CD4-positive, alpha-beta memory T cell (primary cell): ENCODE measurements around the gene IRGQ. TPM values are rescaled to one million over a fixed set of nuclear protein-coding genes. Genes with fewer than 3 reads are reported as not detected.
A peak's percentile ranks its signal among the peaks of the same experiment; 100 is the strongest.

Source experiments
- CTCF ChIA-PET: fragments of 350-600 bp; sonication (Branson Sonifier 250); formaldehyde crosslinking; loops from one replicate; lab custom pipeline; 2021; ENCODE audit warnings: inconsistent platforms; ENCODE audit not compliant: partially characterized antibody; lab: Charles Lee
- POLR2A ChIA-PET: fragments of 350-600 bp; sonication (Branson Sonifier 250); formaldehyde crosslinking; loops from one replicate; lab custom pipeline; 2021; ENCODE audit not compliant: partially characterized antibody; lab: Charles Lee
- DNase-seq, 5 donors: peaks; one replicate each; pipeline versions ENCODE4 v3.0.0 to v3.0.0-alpha.2; 2020 to 2022; ENCODE audit warnings: mixed read lengths in 1 of 5
- H3K27ac ChIP-seq: one replicate; pipeline ENCODE4 v1.7.0; 2013; ENCODE audit warnings: low read depth, low read length
- H3K27me3 ChIP-seq: 2 replicates; pipeline ENCODE4 v1.7.0; 2013; ENCODE audit warnings: mild to moderate bottlenecking, low read length, moderate library complexity; ENCODE audit not compliant: insufficient read depth
- H3K36me3 ChIP-seq: 2 replicates; pipeline ENCODE4 v1.7.0; 2013; ENCODE audit warnings: mild to moderate bottlenecking, low read length, moderate library complexity; ENCODE audit not compliant: insufficient read depth
- H3K4me1 ChIP-seq: 2 replicates; pipeline ENCODE4 v1.7.0; 2013; ENCODE audit warnings: mild to moderate bottlenecking, low read length, moderate library complexity; ENCODE audit not compliant: insufficient read depth
- H3K4me3 ChIP-seq, 2 donors: one replicate each; pipeline ENCODE4 v1.7.0; 2013; ENCODE audit warnings: low read length in 2 of 2, mild to moderate bottlenecking in 1 of 2
- H3K9me3 ChIP-seq, 2 donors: one replicate each; pipeline ENCODE4 v1.7.0; 2013; ENCODE audit warnings: low read length in 2 of 2, control low read depth in 1 of 2; ENCODE audit not compliant: control insufficient read depth in 1 of 2
- H3K27ac Mint-ChIP-seq, 7 donors: one replicate each; pipeline ENCODE4 v1.8.0; 2020 to 2021; ENCODE audit warnings: mixed read lengths in 7 of 7, mild to moderate bottlenecking in 6 of 7, inconsistent platforms in 3 of 7, moderate library complexity in 3 of 7
- H3K27me3 Mint-ChIP-seq, 2 donors: one replicate each; pipeline ENCODE4 v1.8.0; 2020 to 2021; ENCODE audit warnings: mixed read lengths in 2 of 2
- H3K36me3 Mint-ChIP-seq, 2 donors: one replicate each; pipeline ENCODE4 v1.8.0; 2020 to 2021; ENCODE audit warnings: mixed read lengths in 2 of 2, inconsistent platforms in 1 of 2, mild to moderate bottlenecking in 1 of 2
- H3K4me1 Mint-ChIP-seq, 4 donors: one replicate each; pipeline ENCODE4 v1.8.0; 2020 to 2021; ENCODE audit warnings: mixed read lengths in 4 of 4, mild to moderate bottlenecking in 1 of 4
- H3K4me3 Mint-ChIP-seq, 8 donors: one replicate each; pipeline ENCODE4 v1.8.0; 2020 to 2021; ENCODE audit warnings: mixed read lengths in 8 of 8, mild to moderate bottlenecking in 7 of 8, moderate library complexity in 6 of 8, inconsistent platforms in 3 of 8
- H3K9me3 Mint-ChIP-seq, 8 donors: one replicate each; pipeline ENCODE4 v1.8.0; 2020 to 2021; ENCODE audit warnings: mixed read lengths in 8 of 8, mild to moderate bottlenecking in 5 of 8, inconsistent platforms in 3 of 8, moderate library complexity in 1 of 8
- intact Hi-C: fragments of 100-400 bp; cut with micrococcal nuclease; formaldehyde crosslinking; loops from one replicate; pipeline ENCODE4 v1.15.1; 2023
- polyA plus RNA-seq, 2 donors: library from polyadenylated mRNA; unstranded; fragments of 300-500 nt; fragmentation: Illumina TruSeq; gene quantifications; one replicate each; pipeline ENCODE4 v1.2.3, GENCODE V29; 2021
- total RNA-seq, 2 experiments: library from RNA; stranded (reverse); gene quantifications; one replicate each; pipeline ENCODE4 v1.2.3, GENCODE V29; 2021

Gene IRGQ
- total and polyA plus RNA-seq, 4 experiments from 2014 or later, result 0.37 to 17.9 (median 9.4) TPM

DNA sequence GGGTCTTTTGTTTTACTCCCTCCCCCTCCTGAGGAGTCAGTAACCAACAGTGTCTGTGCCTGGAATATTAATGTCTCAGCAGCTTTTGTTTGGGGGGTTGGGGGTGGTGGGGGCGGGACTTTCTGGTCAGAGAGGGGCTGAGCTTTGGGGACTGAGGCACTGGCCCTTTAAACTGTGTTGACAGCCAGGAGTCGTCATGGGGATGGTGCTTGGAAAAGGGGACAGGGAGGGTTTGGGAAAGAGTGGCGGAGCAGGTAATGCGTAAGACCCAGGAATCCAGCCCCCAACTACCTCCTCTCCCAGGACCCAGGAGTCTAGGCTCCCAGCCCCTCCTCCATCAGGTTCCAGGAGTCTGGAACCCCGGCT lies 38.6 kb upstream of the IRGQ start:
- H3K9me3 ChIP-seq, result no peaks in the 10 kb centered on the region
- H3K27ac ChIP-seq, result no peak overlapping the region
- H3K9me3 Mint-ChIP-seq, result no peaks in the 10 kb centered on the region
- peaks cover 4 to 7% (median 4%) of the 10 kb centered on the region in 4 donors for H3K4me1 Mint-ChIP-seq
- peaks cover 13% of the 10 kb centered on the region for H3K27me3 ChIP-seq
- ChIA-PET CTCF (interaction anchor here (1.4 kb wide), 1 partner anchor 80 kb away, joined by 3 read pairs; no protein-coding TSS in a partner anchor), POLR2A (no interaction called here)
- H3K27ac Mint-ChIP-seq, result no peak overlapping the region
- no peaks in the 10 kb centered on the region for H3K36me3 ChIP-seq
- H3K27me3 Mint-ChIP-seq, result peaks cover 16 to 17% of the 10 kb centered on the region in 2 donors
- H3K4me3 Mint-ChIP-seq, result no peak overlapping the region
- no peak overlapping the region for H3K4me3 ChIP-seq
- no peak for DNase-seq
- H3K4me1 ChIP-seq, result peaks cover 4% of the 10 kb centered on the region
- H3K36me3 Mint-ChIP-seq, result no peaks in the 10 kb centered on the region
- intact Hi-C loops, result no loop called here

DNA sequence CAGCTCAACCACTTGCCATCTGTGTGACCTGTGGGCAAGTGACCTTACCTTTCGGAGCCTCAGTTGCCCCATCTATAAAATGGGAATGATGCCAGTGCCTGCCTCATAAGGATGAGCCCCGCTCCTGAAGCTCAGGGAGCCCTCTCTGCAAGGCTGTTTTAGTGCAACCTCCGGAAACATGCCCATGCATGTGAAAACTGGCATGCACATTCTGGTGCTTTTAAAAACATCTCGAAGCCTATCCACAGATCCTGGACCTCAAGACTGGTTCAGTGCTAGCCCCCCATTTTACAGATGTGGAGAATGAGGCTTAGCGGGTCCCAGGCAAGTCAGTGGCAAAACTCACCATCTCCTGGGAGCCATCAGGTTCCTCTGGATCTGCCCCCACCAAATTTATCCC lies 38.1 kb upstream of the IRGQ start:
- POLR2A ChIA-PET, result no interaction called here

DNA sequence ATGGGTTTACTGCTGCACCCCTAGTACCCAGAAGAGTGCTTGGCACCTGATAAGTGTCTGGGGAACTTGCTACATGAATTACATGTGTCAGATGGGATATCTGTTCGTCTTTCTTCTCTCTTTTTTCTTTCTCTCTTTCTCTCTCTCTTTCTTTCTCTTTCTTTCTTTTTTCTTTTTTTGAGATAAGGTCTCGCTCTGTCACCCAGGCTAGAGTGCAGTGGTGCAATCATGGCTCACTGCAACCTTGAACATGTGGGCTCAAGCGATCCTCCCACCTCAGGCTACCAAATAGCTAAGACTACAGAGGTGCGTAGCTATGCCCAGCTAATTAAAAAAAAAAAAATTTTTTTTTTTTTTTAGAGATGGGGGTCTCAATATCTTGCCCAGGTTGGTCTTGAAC lies 37.6 kb upstream of the IRGQ start:
- no peaks in the 10 kb centered on the region for H3K36me3 Mint-ChIP-seq
- H3K27ac Mint-ChIP-seq, result peak overlapping the region in 1 of 7 donors; percentile 1
- Histone ChIP-seq H3K4me3 (no peak overlapping the region), H3K36me3 (no peaks in the 10 kb centered on the region), H3K9me3 (no peaks in the 10 kb centered on the region), H3K4me1 (no peaks in the 10 kb centered on the region), H3K27me3 (peaks cover 5% of the 10 kb centered on the region), H3K27ac (no peak overlapping the region)
- peaks cover 0 to under 1% (median 0%) of the 10 kb centered on the region in 4 donors for H3K4me1 Mint-ChIP-seq
- peaks cover 11 to 12% of the 10 kb centered on the region in 2 donors for H3K27me3 Mint-ChIP-seq
- no peak overlapping the region for H3K4me3 Mint-ChIP-seq
- ChIA-PET CTCF (no interaction called here), POLR2A (interaction anchor here (0.6 kb wide), 1 partner anchor 20 kb away, joined by 3 read pairs; no protein-coding TSS in a partner anchor)
- intact Hi-C loops, result no loop called here
- no peak for DNase-seq
- H3K9me3 Mint-ChIP-seq, result no peaks in the 10 kb centered on the region

More for the DNA sequence above, 38.1 kb upstream of the IRGQ start:
- peaks cover 11% of the 10 kb centered on the region for H3K27me3 ChIP-seq
- no peak overlapping the region for H3K4me3 Mint-ChIP-seq
- DNase-seq, result no peak
- no peak overlapping the region for H3K4me3 ChIP-seq
- no peaks in the 10 kb centered on the region for H3K9me3 Mint-ChIP-seq
- H3K36me3 ChIP-seq, result no peaks in the 10 kb centered on the region
- peaks cover 2 to 6% (median 3%) of the 10 kb centered on the region in 4 donors for H3K4me1 Mint-ChIP-seq
- no peak overlapping the region for H3K27ac Mint-ChIP-seq
- peaks cover 16% of the 10 kb centered on the region in 2 donors for H3K27me3 Mint-ChIP-seq
- CTCF ChIA-PET, result no interaction called here
- H3K9me3 ChIP-seq, result no peaks in the 10 kb centered on the region
- peaks cover 2% of the 10 kb centered on the region for H3K4me1 ChIP-seq
- intact Hi-C loops, result no loop called here
- no peak overlapping the region for H3K27ac ChIP-seq
- no peaks in the 10 kb centered on the region for H3K36me3 Mint-ChIP-seq

DNA sequence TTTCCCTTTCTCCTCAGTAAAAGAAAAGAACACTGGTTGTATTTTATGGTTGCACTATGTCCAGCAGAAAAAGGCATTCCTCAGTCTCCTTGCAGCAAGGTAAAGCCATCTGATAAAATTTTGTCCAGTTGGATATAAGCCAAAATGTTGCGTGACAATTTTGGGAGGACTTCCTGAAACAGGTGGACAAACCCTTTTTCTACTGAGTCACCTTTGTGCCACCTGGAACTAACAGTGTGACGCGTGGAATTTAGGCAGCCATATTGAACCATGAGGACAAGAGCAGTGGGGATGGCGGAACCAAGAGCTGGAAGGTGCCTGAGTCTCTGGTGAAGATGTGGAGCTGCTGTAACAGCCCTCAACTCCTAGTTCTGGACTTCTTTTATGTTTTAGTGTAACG lies 35.6 kb upstream of the IRGQ start:
- H3K27ac ChIP-seq, result no peak overlapping the region
- no peaks in the 10 kb centered on the region for H3K36me3 Mint-ChIP-seq
- CTCF ChIA-PET, result interaction anchor here (1.5 kb wide), 2 partner anchors 32 to 112 kb away, joined by 3 to 4 read pairs; no protein-coding TSS in a partner anchor
- H3K27me3 Mint-ChIP-seq, result peaks cover 4 to 19% of the 10 kb centered on the region in 2 donors
- H3K4me1 Mint-ChIP-seq, result no peaks in the 10 kb centered on the region
- H3K27ac Mint-ChIP-seq, result no peak overlapping the region
- no peaks in the 10 kb centered on the region for H3K36me3 ChIP-seq
- no peaks in the 10 kb centered on the region for H3K9me3 Mint-ChIP-seq
- no peak overlapping the region for H3K4me3 Mint-ChIP-seq
- no peak for DNase-seq
- intact Hi-C loops, result no loop called here
- H3K27me3 ChIP-seq, result no peaks in the 10 kb centered on the region
- H3K9me3 ChIP-seq, result no peaks in the 10 kb centered on the region
- POLR2A ChIA-PET, result no interaction called here
- no peaks in the 10 kb centered on the region for H3K4me1 ChIP-seq
- H3K4me3 ChIP-seq, result no peak overlapping the region

DNA sequence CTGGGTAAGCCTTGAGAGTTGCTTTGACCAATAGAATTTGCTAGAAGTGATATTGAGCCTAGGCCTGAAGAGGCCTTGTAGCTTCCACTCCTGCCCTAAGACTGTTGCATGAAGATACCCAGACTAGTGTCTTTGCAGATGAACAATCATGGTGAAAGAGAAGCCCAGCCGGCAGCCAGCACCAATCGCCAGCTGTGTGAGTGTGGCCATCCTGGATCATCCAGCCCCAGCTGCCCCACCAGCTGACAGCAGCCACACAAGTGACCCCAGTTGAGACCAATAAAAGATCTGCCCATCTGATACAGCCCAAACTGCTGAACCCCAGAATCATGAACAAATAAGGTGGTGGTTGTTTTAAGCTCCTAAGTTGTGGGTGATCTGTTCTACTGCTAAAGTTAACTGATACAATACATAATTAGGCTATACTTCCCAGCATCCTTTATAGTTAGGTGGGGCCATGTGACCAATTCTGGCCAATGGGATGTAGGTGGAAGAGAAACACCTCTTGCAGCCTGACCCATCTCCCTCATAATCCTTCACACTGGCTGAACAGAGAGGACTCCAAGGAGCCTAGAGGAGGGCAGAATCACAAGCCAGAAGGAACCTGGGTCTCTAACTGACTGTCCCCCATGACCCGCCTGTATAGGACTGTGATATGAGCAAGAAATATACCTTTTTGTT lies 32.9 kb upstream of the IRGQ start:
- CTCF ChIA-PET, result interaction anchor here (1.0 to 2.1 kb wide), 3 partner anchors 74 to 104 kb away, joined by 3 to 5 read pairs (median 4); no protein-coding TSS in a partner anchor
- Mint-ChIP-seq H3K4me1 (peaks cover 8 to 20% (median 10%) of the 10 kb centered on the region in 4 donors), H3K27me3 (peaks cover 2 to 19% of the 10 kb centered on the region in 2 donors), H3K9me3 (no peaks in the 10 kb centered on the region), H3K36me3 (no peaks in the 10 kb centered on the region), H3K4me3 (no peak overlapping the region), H3K27ac (no peak overlapping the region)
- Histone ChIP-seq H3K9me3 (no peaks in the 10 kb centered on the region), H3K36me3 (no peaks in the 10 kb centered on the region), H3K4me3 (no peak overlapping the region), H3K27ac (no peak overlapping the region), H3K27me3 (no peaks in the 10 kb centered on the region), H3K4me1 (peaks cover 7% of the 10 kb centered on the region)
- POLR2A ChIA-PET, result no interaction called here
- DNase-seq, result no peak
- intact Hi-C loops, result no loop called here

DNA sequence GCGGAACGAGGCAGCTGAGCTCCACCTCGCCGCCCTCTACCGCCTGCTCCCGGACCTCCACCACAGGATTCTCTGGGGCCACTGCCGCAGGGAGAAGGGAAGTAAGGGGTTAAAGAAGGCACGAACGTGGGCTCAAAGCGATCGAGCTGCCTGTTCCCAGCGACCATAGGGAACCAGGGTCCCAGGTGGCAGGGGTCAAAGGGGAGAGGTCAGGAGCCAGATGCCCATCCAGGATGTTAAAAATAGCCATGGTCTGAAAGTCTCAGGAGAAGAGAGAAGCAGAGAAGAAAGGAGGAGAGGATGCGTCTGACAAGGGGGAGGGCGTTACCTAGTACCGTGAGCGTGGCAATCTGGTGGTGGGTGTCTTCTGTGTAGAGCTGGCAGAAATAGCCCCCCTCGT lies 30.9 kb upstream of the IRGQ start:
- Histone ChIP-seq H3K9me3 (no peaks in the 10 kb centered on the region), H3K4me3 (no peak overlapping the region), H3K36me3 (no peaks in the 10 kb centered on the region), H3K27me3 (no peaks in the 10 kb centered on the region), H3K4me1 (peaks cover 7% of the 10 kb centered on the region), H3K27ac (no peak overlapping the region)
- Mint-ChIP-seq H3K9me3 (no peaks in the 10 kb centered on the region), H3K36me3 (no peaks in the 10 kb centered on the region), H3K4me1 (peaks cover 8 to 21% (median 10%) of the 10 kb centered on the region in 4 donors), H3K27me3 (peaks cover 2 to 9% of the 10 kb centered on the region in 2 donors), H3K4me3 (peak overlapping the region in 2 of 8 donors; percentile 8 to 25), H3K27ac (no peak overlapping the region)
- ChIA-PET POLR2A (interaction anchor here (0.6 kb wide), 1 partner anchor 33 kb away, joined by 3 read pairs; no protein-coding TSS in a partner anchor), CTCF (interaction anchor here (0.7 to 3.2 kb wide), 5 partner anchors 37 to 179 kb away, joined by 3 to 20 read pairs (median 3); partner anchors contain the start of gene ZNF575)
- intact Hi-C loops, result no loop called here
- DNase-seq, result no peak

DNA sequence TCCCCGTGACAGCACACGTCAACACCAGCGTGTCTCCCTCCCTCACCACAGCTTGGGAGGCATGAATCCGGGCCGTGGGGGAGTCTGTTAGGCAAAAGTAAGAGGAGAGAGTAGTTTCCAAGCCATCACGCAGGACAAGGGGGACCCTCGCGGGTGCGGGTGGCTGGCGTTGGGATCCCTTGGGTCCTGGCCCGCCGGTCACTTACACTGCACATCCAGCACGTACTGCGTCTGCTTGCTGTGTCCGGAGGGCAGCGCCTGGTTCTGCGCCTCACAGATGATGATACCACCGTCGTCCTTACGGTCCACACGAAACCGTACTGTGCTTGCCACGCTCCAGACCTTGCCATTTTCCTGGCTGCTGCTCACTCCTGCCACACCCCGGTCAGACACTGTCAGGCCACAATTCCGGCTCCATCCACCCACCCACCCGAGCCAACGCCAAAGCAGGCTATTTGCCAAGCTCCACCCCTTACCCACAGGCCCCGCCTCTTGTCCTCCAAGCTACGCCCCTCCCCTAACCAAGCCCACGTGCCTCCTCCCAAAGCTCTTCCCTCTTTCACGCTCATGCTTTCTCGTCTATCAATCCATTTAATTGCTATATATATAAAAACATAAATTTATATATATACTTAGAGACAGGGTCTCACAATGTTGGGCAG lies 30.1 kb upstream of the IRGQ start:
- DNase-seq, result no peak
- H3K27ac ChIP-seq, result no peak overlapping the region
- H3K36me3 Mint-ChIP-seq, result no peaks in the 10 kb centered on the region
- ChIA-PET POLR2A (interaction anchor here (0.6 kb wide), 1 partner anchor 34 kb away, joined by 3 read pairs; no protein-coding TSS in a partner anchor), CTCF (interaction anchor here (0.9 to 3.2 kb wide), 4 partner anchors 14 to 178 kb away, joined by 4 to 20 read pairs (median 7); partner anchors contain the start of gene CADM4)
- H3K9me3 Mint-ChIP-seq, result no peaks in the 10 kb centered on the region
- no peak overlapping the region for H3K4me3 ChIP-seq
- no peaks in the 10 kb centered on the region for H3K9me3 ChIP-seq
- H3K27me3 Mint-ChIP-seq, result peaks cover 2 to 9% of the 10 kb centered on the region in 2 donors
- H3K36me3 ChIP-seq, result no peaks in the 10 kb centered on the region
- H3K27me3 ChIP-seq, result no peaks in the 10 kb centered on the region
- H3K4me3 Mint-ChIP-seq, result no peak overlapping the region
- peaks cover 8 to 25% (median 12%) of the 10 kb centered on the region in 4 donors for H3K4me1 Mint-ChIP-seq
- H3K4me1 ChIP-seq, result peaks cover 7% of the 10 kb centered on the region
- intact Hi-C loops, result loop anchor here (1.0 kb wide), 1 partner anchor 30 kb away; the partner anchor contains the start of genes IRGQ and ZNF576
- peak overlapping the region in 3 of 7 donors; percentile 32 to 70 (median 44) for H3K27ac Mint-ChIP-seq
